ENCODE data around the gene MNX1. TPM values are rescaled to one million over a fixed set of nuclear protein-coding genes. Genes with fewer than 3 reads are reported as not detected.

MNX1 gene
- total RNA-seq, 1 donor from 2014 or later = 2.0 TPM

GRCh38 chr7:157002819-157003421 is 7.5 kb downstream of the MNX1 start:
- H3K4me3 ChIP-seq (ENCODE audit: low read depth, low read length) = no peak overlapping the region
- H3K36me3 ChIP-seq (ENCODE audit: control insufficient read depth, insufficient read depth, low read length) = no peaks in the 10 kb centered on the region
- no peak for DNase-seq (ENCODE audit: low read depth)
- no peak for TF ChIP-seq CTCF (IDR thresholded peaks at IDR 0.05; ENCODE audit: insufficient read depth, low read length, poor library complexity, severe bottlenecking)
- H3K27me3 ChIP-seq (ENCODE audit: control insufficient read depth, insufficient read depth, low read length) = peaks cover 93% of the 10 kb centered on the region

GRCh38 chr7:157001920-157002818 is 8.3 kb downstream of the MNX1 start:
- no peak for TF ChIP-seq CTCF (IDR thresholded peaks at IDR 0.05; ENCODE audit: insufficient read depth, low read length, poor library complexity, severe bottlenecking)
- no peak for DNase-seq (ENCODE audit: low read depth)
- no peaks in the 10 kb centered on the region for H3K36me3 ChIP-seq (ENCODE audit: control insufficient read depth, insufficient read depth, low read length)
- H3K27me3 ChIP-seq (ENCODE audit: control insufficient read depth, insufficient read depth, low read length) = peaks cover 89% of the 10 kb centered on the region
- H3K4me3 ChIP-seq (ENCODE audit: low read depth, low read length) = no peak overlapping the region

GRCh38 chr7:157000741-157001653 is 9.5 kb downstream of the MNX1 start:
- Histone ChIP-seq H3K27me3 (ENCODE audit: control insufficient read depth, insufficient read depth, low read length) (peaks cover 78% of the 10 kb centered on the region), H3K4me3 (ENCODE audit: low read depth, low read length) (no peak overlapping the region), H3K36me3 (ENCODE audit: control insufficient read depth, insufficient read depth, low read length) (no peaks in the 10 kb centered on the region)
- no peak for DNase-seq (ENCODE audit: low read depth)
- TF ChIP-seq CTCF (IDR thresholded peaks at IDR 0.05; ENCODE audit: insufficient read depth, low read length, poor library complexity, severe bottlenecking) = no peak

- DNase-seq (ENCODE audit: low read depth) = no peak
- no peak overlapping the region for H3K4me3 ChIP-seq (ENCODE audit: low read depth, low read length)
- H3K36me3 ChIP-seq (ENCODE audit: control insufficient read depth, insufficient read depth, low read length) = no peaks in the 10 kb centered on the region
- peaks cover 70% of the 10 kb centered on the region for H3K27me3 ChIP-seq (ENCODE audit: control insufficient read depth, insufficient read depth, low read length)
- no peak for TF ChIP-seq CTCF (IDR thresholded peaks at IDR 0.05; ENCODE audit: insufficient read depth, low read length, poor library complexity, severe bottlenecking)
These were observed 10.3 kb downstream of the MNX1 start for GRCh38 chr7:156999958-157000726.
